Measurements from ENCODE around the gene VLDLR.
"Not testable (repeated sequence)": the region's sequence is repeated elsewhere in the genome, so short reads cannot be mapped to it uniquely, and the experiment has no call there.

VLDLR gene

GRCh38 chr9:2693056-2693455 lies 71.5 kb downstream of the VLDLR start:
- Mint-ChIP-seq H3K9me3 (no peaks in the 10 kb centered on the region), H3K4me1 (no peaks in the 10 kb centered on the region), H3K27ac (no peak overlapping the region), H3K36me3 (no peaks in the 10 kb centered on the region), H3K27me3 (no peaks in the 10 kb centered on the region), H3K4me3 (no peak overlapping the region)
- CTCF ChIA-PET, result no interaction called here
- DNase-seq, result no peak

- CTCF ChIA-PET, result no interaction called here
Measured at GRCh38 chr9:2697492-2697891, 75.9 kb downstream of the VLDLR start.

GRCh38 chr9:2700398-2700797 lies 78.8 kb downstream of the VLDLR start:
- Mint-ChIP-seq H3K4me3 (no peak overlapping the region), H3K27me3 (no peaks in the 10 kb centered on the region), H3K9me3 (no peaks in the 10 kb centered on the region), H3K4me1 (no peaks in the 10 kb centered on the region), H3K36me3 (no peaks in the 10 kb centered on the region), H3K27ac (no peak overlapping the region)
- CTCF ChIA-PET, result no interaction called here
- no peak for DNase-seq

More at GRCh38 chr9:2697492-2697891, 75.9 kb downstream of the VLDLR start:
- Mint-ChIP-seq H3K4me3 (no peak overlapping the region), H3K36me3 (no peaks in the 10 kb centered on the region), H3K9me3 (no peaks in the 10 kb centered on the region), H3K4me1 (no peaks in the 10 kb centered on the region), H3K27me3 (no peaks in the 10 kb centered on the region), H3K27ac (no peak overlapping the region)
- DNase-seq, result no peak

GRCh38 chr9:2700909-2701550 lies 79.4 kb downstream of the VLDLR start:
- Mint-ChIP-seq H3K27ac (no peak overlapping the region), H3K36me3 (no peaks in the 10 kb centered on the region), H3K9me3 (no peaks in the 10 kb centered on the region), H3K27me3 (no peaks in the 10 kb centered on the region), H3K4me3 (no peak overlapping the region), H3K4me1 (no peaks in the 10 kb centered on the region)
- CTCF ChIA-PET, result no interaction called here
- DNase-seq, result no peak

GRCh38 chr9:2704504-2704903 lies 82.9 kb downstream of the VLDLR start:
- no peaks in the 10 kb centered on the region for H3K27me3 Mint-ChIP-seq
- H3K36me3 Mint-ChIP-seq, result no peaks in the 10 kb centered on the region
- no peaks in the 10 kb centered on the region for H3K9me3 Mint-ChIP-seq
- no peak for DNase-seq
- H3K27ac Mint-ChIP-seq, result no peak overlapping the region
- CTCF ChIA-PET, result no interaction called here
- H3K4me3 Mint-ChIP-seq, result no peak overlapping the region
- no peaks in the 10 kb centered on the region for H3K4me1 Mint-ChIP-seq

GRCh38 chr9:2707256-2707655 lies 85.7 kb downstream of the VLDLR start:
- CTCF ChIA-PET, H3K4me3 Mint-ChIP-seq, H3K27me3 Mint-ChIP-seq, H3K27ac Mint-ChIP-seq, H3K36me3 Mint-ChIP-seq, DNase-seq, H3K9me3 Mint-ChIP-seq, H3K4me1 Mint-ChIP-seq: not testable (repeated sequence)

Data from activated naive CD4-positive, alpha-beta T cell treated with anti-CD3 and anti-CD28 coated beads, Interleukin-2, amount 10 ng/mL, durations not matched to agents 7 days and 5 days (primary cell).